HL-60 (cell line): ENCODE data around the gene RBPJL.

Source experiments
- DNase-seq, 2 experiments: peaks; one replicate each; pipeline ENCODE4 v3.0.0-alpha.2; 2010 to 2020; ENCODE audit warnings: low read depth in 1 of 2, low spot score in 1 of 2
- H3K27ac ChIP-seq: fragments of 250-450 bp; sonication (Bioruptor Pico); replicated peaks from 2 replicates; pipeline ENCODE4 v1.5.1; 2020; ENCODE audit warnings: mild to moderate bottlenecking, moderate library complexity
- H3K27me3 ChIP-seq: fragments of 250-450 bp; sonication (Bioruptor Pico); 2 replicates; pipeline ENCODE4 v1.5.1; 2021; ENCODE audit warnings: mild to moderate bottlenecking, moderate library complexity; ENCODE audit not compliant: insufficient read depth, poor library complexity, severe bottlenecking
- H3K4me3 ChIP-seq: replicated peaks from 2 replicates; pipeline ENCODE4 v1.5.1; 2011; ENCODE audit warnings: mild to moderate bottlenecking, control low read depth, low read length; ENCODE audit not compliant: insufficient read depth
- GABPA ChIP-seq: IDR thresholded peaks from 2 replicates; pipeline ENCODE4 v1.6.1; 2012; ENCODE audit warnings: low read depth
- POLR2AphosphoS5 ChIP-seq: IDR thresholded peaks from 2 replicates; pipeline ENCODE4 v1.6.1; 2012; ENCODE audit warnings: low read depth
- SPI1 ChIP-seq: IDR thresholded peaks from 2 replicates; pipeline ENCODE4 v1.6.1; 2012; ENCODE audit warnings: low read depth, mild to moderate bottlenecking, borderline replicate concordance
- TF ChIP-seq, protein P1 (sequence below): IDR thresholded peaks from one replicate; pipeline ENCODE4 v1.5.1; 2011; ENCODE audit warnings: low read length, control low read depth, inconsistent platforms; ENCODE audit not compliant: insufficient read depth
- TF ChIP-seq, protein P2 (sequence below): IDR thresholded peaks from 2 replicates; pipeline ENCODE4 v1.6.1; 2012; ENCODE audit warnings: low read depth; ENCODE audit not compliant: insufficient replicate concordance

RBPJL gene

DNA sequence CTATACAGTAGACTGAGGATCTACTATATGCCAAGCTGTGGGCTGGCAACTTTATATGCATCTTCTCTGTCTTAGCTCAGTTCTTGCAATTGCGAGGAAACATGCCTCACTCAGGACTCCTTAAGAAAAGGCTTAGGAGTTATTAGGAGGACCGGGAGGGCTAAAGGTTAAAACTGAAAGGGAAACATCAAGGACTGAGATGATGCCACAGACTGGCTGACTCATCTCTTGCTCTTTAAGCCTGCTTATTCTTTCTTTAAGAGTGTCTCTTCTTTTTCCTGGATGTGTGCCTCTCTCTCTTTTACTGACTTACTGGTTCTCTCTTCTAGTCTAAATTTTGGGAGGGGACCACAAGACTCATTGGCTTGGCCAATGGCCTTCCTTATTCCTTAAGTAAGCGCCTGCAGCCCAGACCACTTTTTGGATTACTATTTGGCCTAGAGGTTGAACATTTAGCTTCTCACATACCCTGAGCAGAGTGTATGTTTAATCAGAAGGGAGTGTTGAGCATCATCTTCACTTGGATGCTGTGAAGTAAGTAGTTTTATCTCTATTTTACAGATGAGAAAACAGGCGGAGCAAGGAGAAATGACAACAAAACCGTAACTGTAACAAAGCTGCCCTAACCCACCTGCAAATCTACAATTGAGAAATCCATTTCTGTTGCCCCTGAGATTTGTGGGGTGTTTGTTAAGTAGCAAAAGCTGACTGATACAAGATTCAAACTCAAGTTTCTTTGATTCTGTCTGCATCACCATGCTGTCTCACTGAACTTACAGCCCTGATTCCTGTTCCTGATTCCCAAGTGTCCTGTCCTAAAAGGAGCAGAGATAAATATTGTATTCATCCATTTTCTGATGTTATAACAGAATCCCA, 48.8 kb downstream of the RBPJL start:
- no peaks in the 10 kb centered on the region for H3K27me3 ChIP-seq
- H3K4me3 ChIP-seq, result no peak overlapping the region
- TF ChIP-seq, protein P1, sequence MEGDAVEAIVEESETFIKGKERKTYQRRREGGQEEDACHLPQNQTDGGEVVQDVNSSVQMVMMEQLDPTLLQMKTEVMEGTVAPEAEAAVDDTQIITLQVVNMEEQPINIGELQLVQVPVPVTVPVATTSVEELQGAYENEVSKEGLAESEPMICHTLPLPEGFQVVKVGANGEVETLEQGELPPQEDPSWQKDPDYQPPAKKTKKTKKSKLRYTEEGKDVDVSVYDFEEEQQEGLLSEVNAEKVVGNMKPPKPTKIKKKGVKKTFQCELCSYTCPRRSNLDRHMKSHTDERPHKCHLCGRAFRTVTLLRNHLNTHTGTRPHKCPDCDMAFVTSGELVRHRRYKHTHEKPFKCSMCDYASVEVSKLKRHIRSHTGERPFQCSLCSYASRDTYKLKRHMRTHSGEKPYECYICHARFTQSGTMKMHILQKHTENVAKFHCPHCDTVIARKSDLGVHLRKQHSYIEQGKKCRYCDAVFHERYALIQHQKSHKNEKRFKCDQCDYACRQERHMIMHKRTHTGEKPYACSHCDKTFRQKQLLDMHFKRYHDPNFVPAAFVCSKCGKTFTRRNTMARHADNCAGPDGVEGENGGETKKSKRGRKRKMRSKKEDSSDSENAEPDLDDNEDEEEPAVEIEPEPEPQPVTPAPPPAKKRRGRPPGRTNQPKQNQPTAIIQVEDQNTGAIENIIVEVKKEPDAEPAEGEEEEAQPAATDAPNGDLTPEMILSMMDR, result no peak
- TF ChIP-seq SPI1, result no peak
- TF ChIP-seq POLR2AphosphoS5, result no peak
- TF ChIP-seq GABPA, result no peak
- no peak for DNase-seq
- H3K27ac ChIP-seq, result no peak overlapping the region

DNA sequence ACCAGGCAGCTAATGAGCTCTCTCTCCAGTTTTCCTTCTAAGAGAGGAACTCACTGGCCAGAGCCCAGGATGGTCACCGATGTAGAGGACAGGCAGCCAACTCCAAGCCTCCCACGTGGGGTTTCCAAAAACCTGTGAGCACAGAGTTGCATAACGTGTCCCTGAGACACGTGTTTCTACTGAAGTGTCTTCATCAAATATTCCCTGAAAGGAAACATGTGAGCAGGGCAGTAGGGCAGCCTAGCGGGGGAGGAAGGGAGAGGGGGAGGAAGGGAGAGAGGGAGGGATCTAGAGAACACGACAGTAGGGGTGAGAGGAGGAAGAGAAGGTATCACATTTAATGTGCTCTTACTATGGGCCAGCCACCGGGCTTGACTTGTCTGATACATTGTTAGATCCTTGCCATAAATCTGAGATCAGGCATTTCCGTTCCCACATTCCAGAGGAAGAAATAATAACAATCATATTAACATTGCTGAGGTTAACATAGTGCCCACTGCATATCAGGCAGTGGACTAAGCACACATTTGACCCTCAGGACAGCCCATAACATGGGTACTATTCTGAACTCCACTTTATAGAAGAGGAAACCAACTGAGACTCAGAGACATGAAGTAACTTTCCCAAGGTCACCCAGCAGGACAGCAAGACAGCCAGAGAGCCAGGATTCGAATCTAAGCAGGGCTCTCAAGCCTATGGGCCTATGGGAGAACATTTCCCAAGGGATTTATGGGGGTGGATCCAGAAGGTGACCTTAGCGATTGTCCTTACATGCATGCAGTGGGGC, 51.8 kb downstream of the RBPJL start:
- peak; percentile 55 to 84 for DNase-seq
- Histone ChIP-seq H3K27me3 (no peaks in the 10 kb centered on the region), H3K27ac (no peak overlapping the region; the same call in 1 of the 2 replicates), H3K4me3 (no peak overlapping the region)
- TF ChIP-seq, protein P2, sequence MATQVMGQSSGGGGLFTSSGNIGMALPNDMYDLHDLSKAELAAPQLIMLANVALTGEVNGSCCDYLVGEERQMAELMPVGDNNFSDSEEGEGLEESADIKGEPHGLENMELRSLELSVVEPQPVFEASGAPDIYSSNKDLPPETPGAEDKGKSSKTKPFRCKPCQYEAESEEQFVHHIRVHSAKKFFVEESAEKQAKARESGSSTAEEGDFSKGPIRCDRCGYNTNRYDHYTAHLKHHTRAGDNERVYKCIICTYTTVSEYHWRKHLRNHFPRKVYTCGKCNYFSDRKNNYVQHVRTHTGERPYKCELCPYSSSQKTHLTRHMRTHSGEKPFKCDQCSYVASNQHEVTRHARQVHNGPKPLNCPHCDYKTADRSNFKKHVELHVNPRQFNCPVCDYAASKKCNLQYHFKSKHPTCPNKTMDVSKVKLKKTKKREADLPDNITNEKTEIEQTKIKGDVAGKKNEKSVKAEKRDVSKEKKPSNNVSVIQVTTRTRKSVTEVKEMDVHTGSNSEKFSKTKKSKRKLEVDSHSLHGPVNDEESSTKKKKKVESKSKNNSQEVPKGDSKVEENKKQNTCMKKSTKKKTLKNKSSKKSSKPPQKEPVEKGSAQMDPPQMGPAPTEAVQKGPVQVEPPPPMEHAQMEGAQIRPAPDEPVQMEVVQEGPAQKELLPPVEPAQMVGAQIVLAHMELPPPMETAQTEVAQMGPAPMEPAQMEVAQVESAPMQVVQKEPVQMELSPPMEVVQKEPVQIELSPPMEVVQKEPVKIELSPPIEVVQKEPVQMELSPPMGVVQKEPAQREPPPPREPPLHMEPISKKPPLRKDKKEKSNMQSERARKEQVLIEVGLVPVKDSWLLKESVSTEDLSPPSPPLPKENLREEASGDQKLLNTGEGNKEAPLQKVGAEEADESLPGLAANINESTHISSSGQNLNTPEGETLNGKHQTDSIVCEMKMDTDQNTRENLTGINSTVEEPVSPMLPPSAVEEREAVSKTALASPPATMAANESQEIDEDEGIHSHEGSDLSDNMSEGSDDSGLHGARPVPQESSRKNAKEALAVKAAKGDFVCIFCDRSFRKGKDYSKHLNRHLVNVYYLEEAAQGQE, result no peak
- TF ChIP-seq POLR2AphosphoS5, result no peak
- TF ChIP-seq SPI1, result peak; percentile 1; the same call in 1 of the 2 replicates
- no peak for TF ChIP-seq GABPA
- TF ChIP-seq, protein P1, result no peak

DNA sequence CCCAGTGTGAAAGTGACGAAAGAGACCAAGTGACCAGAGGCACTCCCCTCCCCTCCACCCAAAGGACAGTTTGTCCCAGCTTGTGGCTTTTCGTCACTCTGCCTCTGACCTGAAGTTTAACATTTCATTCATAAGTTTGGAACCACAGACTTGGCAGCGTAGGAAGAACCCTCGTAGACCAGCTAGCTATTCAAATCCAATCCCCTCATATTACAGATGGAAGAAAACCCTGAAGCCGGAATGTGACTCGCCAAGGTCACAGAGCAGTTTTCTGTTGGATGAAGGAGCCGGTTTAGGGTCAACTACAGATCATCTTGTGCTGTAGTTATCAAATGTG, 52.4 kb downstream of the RBPJL start:
- H3K27me3 ChIP-seq, result no peaks in the 10 kb centered on the region
- no peak for DNase-seq
- H3K27ac ChIP-seq, result no peak overlapping the region
- no peak overlapping the region for H3K4me3 ChIP-seq
- TF ChIP-seq, protein P1, result no peak
- TF ChIP-seq POLR2AphosphoS5 (no peak), SPI1 (no peak), GABPA (no peak)
- TF ChIP-seq, protein P2, result no peak
